HCT116 (cell line): Measurements from ENCODE around the gene MSL1. TPM values are rescaled to one million over a fixed set of nuclear protein-coding genes. Genes with fewer than 3 reads are reported as not detected.

Experiments
- ATAC-seq: fragments of 200-7000 bp; cut with Tn5 transposase; 2 replicates; pipeline ENCODE4 v1.9.1; 2020; ENCODE audit warnings: mild to moderate bottlenecking, moderate library complexity
- BruUV-seq: library from RNA; stranded (reverse); fragments of 400-500 nt; replicated peaks from 2 replicates; lab custom pipeline; 2021; lab: Mats Ljungman, UMichigan
- CTCF ChIA-PET: fragments of 300-600 bp; sonication (Branson Sonifier 250); formaldehyde crosslinking; loops from one replicate; lab custom pipeline; 2021; ENCODE audit warnings: antibody characterized with exemption; lab: Charles Lee
- POLR2A ChIA-PET: fragments of 300-600, 350-600 bp; sonication (Branson Sonifier 250); formaldehyde crosslinking; loops from one replicate; lab custom pipeline; 2021; ENCODE audit warnings: antibody characterized with exemption; lab: Charles Lee
- RAD21 ChIA-PET, 2 experiments: fragments of 300-600 bp; sonication (Branson Sonifier 250); formaldehyde crosslinking; loops; one replicate each; lab custom pipeline; 2023; ENCODE audit warnings: low total read pairs in 2 of 2; ENCODE audit not compliant: uncharacterized antibody in 2 of 2, unreplicated experiment in 2 of 2, low non-redundant PET in 1 of 2; lab: Charles Lee
- DNase-seq: peaks from one replicate; pipeline ENCODE4 v3.0.0-alpha.2; 2010; ENCODE audit warnings: low read depth, low spot score
- H2AFZ ChIP-seq: fragments of 200-600 bp; shearing (Covaris generic), sonication (generic); 2 replicates; pipeline ENCODE4 v1.6.1; 2017; ENCODE audit warnings: low read depth, mixed run types, mixed read lengths, antibody characterized with exemption, low read length; ENCODE audit not compliant: poor library complexity, severe bottlenecking
- H3K27ac ChIP-seq: 2 replicates; pipeline ENCODE4 v1.5.1; 2012; ENCODE audit warnings: low read depth, low read length
- H3K27me3 ChIP-seq: fragments of 200-600 bp; sonication (generic); 2 replicates; pipeline ENCODE4 v1.6.1; 2016; ENCODE audit warnings: mixed run types, low read length, mixed read lengths; ENCODE audit not compliant: insufficient read depth
- H3K36me3 ChIP-seq, 2 experiments: fragments of 200-500 bp in 1 of 2; fragments of 200-600 bp in 1 of 2; sonication (Bioruptor generic) in 1 of 2; sonication (generic) in 1 of 2; 2 replicates each; pipeline versions ENCODE4 v1.5.1 to v1.6.1; 2014 to 2016; ENCODE audit warnings: low read length in 2 of 2, inconsistent platforms in 1 of 2, mixed read lengths in 1 of 2, mixed run types in 1 of 2; ENCODE audit not compliant: insufficient read depth in 2 of 2, control insufficient read depth in 1 of 2
- H3K4me1 ChIP-seq, 2 experiments: fragments of 200-600 bp in 1 of 2; sonication (generic) in 1 of 2; 2 replicates each; pipeline versions ENCODE4 v1.5.1 to v1.6.1; 2012 to 2017; ENCODE audit warnings: low read length in 2 of 2, inconsistent platforms in 1 of 2, mild to moderate bottlenecking in 1 of 2, mixed read lengths in 1 of 2, mixed run types in 1 of 2, moderate library complexity in 1 of 2; ENCODE audit not compliant: insufficient read depth in 2 of 2, control insufficient read depth in 1 of 2
- H3K4me2 ChIP-seq: fragments of 200-600 bp; sonication (generic); 2 replicates; pipeline ENCODE4 v1.6.1; 2017; ENCODE audit warnings: mixed run types, low read length, mixed read lengths
- H3K4me3 ChIP-seq, 2 experiments: fragments of 200-600 bp in 1 of 2; sonication (generic) in 1 of 2; replicated peaks in 1 of 2; 2 replicates each; pipeline ENCODE4 v1.5.1; 2011 to 2016; ENCODE audit warnings: low read length in 2 of 2, control low read depth in 1 of 2, low read depth in 1 of 2, mild to moderate bottlenecking in 1 of 2, mixed read lengths in 1 of 2, mixed run types in 1 of 2
- H3K79me2 ChIP-seq: fragments of 200-600 bp; sonication (generic); 2 replicates; pipeline ENCODE4 v1.6.1; 2017; ENCODE audit warnings: mild to moderate bottlenecking, mixed run types, low read length, moderate library complexity, mixed read lengths; ENCODE audit not compliant: insufficient read depth
- H3K9ac ChIP-seq: fragments of 200-600 bp; sonication (generic); 2 replicates; pipeline ENCODE4 v1.6.1; 2016; ENCODE audit warnings: low read length, mixed read lengths
- H3K9me2 ChIP-seq: fragments of 200-600 bp; sonication (generic), shearing (Covaris generic); 2 replicates; pipeline ENCODE4 v1.6.1; 2017; ENCODE audit warnings: mixed run types, mild to moderate bottlenecking, moderate library complexity; ENCODE audit not compliant: insufficient read depth
- H3K9me3 ChIP-seq, 2 experiments: fragments of 200-500 bp in 1 of 2; fragments of 200-600 bp in 1 of 2; sonication (Bioruptor generic) in 1 of 2; sonication (generic) in 1 of 2; 2 replicates each; pipeline ENCODE4 v1.6.1; 2014 to 2017; ENCODE audit warnings: low read length in 2 of 2, mixed read lengths in 2 of 2, inconsistent platforms in 1 of 2, low read depth in 1 of 2, mild to moderate bottlenecking in 1 of 2, mixed run types in 1 of 2, moderate library complexity in 1 of 2; ENCODE audit not compliant: control insufficient read depth in 1 of 2, insufficient read depth in 1 of 2
- H4K20me1 ChIP-seq: fragments of 200-600 bp; sonication (generic), shearing (Covaris generic); 2 replicates; pipeline ENCODE4 v1.6.1; 2017; ENCODE audit warnings: mixed run types, mild to moderate bottlenecking, moderate library complexity; ENCODE audit not compliant: insufficient read depth
- POLR2AphosphoS5 ChIP-seq: IDR thresholded peaks from 2 replicates; pipeline ENCODE4 v1.6.1; 2011; ENCODE audit warnings: mild to moderate bottlenecking, low read depth, low read length, moderate library complexity
- SP1 ChIP-seq: IDR thresholded peaks from 2 replicates; pipeline ENCODE4 v1.6.1; 2012; ENCODE audit warnings: low read depth
- YY1 ChIP-seq: IDR thresholded peaks from 2 replicates; pipeline ENCODE4 v1.6.1; 2011; ENCODE audit warnings: low read length, low read depth, moderate library complexity, mild to moderate bottlenecking; ENCODE audit not compliant: insufficient replicate concordance; ENCODE audit errors: extremely low read depth
- intact Hi-C: fragments of 100-400 bp; cut with micrococcal nuclease; formaldehyde crosslinking; loops from 2 replicates; pipeline ENCODE4 v1.10.0; 2022
- total RNA-seq: library from RNA; stranded (reverse); gene quantifications from one replicate; pipeline ENCODE4 v1.2.1, GENCODE V29; 2021; ENCODE audit not compliant: unreplicated experiment

The MSL1 gene
- total RNA-seq, 1 experiment from 2014 or later: 67.2 TPM

DNA sequence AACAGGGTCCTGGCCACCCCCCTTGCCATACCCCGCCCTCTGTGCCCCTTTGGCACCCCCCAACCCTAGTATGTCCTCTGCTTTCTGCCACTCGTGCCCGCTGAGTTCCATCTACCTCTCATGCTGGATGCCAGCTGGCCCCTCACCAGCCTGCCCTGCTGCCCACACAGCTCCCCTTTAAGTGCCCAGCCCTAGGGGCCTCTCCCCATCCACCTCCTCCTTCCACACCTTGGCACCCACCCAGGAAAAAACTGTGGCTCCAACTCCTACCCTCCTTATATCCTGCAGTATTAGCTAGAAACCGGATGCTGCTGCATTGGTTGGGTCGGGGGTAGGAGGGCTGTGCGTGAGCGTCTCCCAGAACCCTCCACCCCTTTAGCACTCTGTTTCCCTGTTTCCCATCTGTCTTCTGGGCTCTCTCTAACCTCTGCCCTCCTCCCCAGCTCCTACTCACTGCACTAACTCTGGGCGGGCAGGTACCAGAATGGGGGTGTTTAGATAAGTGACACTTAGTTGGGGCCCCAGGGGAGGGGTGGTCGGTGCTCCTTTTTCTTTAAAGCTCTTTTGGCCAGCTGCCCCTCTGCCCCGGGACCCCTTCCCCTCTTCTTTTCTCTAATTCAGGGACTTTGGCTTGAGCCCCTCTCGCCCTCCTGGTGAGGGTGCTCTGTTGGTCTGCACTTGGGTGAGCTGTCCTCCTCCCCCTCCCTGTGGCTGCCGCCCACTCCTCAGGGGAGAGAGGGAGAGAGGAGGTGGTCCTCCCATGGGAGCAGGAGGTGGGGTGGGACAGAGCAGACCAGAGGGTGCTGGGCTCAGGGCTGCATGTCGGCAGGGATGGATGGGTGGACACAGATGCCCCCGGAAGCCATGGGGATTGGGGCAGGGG, 31.3 kb upstream of the MSL1 start:
- CTCF ChIA-PET: interaction anchor here (1.1 to 2.1 kb wide), 2 partner anchors 16 to 55 kb away, joined by 3 to 5 read pairs; no protein-coding TSS in a partner anchor
- no TSS peak for BruUV-seq
- Histone ChIP-seq H3K27me3 (no peaks in the 10 kb centered on the region), H3K79me2 (no peaks in the 10 kb centered on the region; the same call in 1 of the 2 replicates), H3K27ac (no peak overlapping the region), H3K9me3 (no peaks in the 10 kb centered on the region), H3K4me3 (no peak overlapping the region), H3K9ac (no peak overlapping the region)
- POLR2A ChIA-PET: interaction anchor here (1.6 to 2.5 kb wide), 2 partner anchors 10 to 23 kb away, joined by 4 to 7 read pairs; partner anchors contain the start of gene NR1D1
- DNase-seq: no peak
- RAD21 ChIA-PET: no interaction called here
- TF ChIP-seq YY1: no peak
- TF ChIP-seq, all 23 proteins: peak for 0
- peaks cover 36 to 42% of the 10 kb centered on the region in 2 experiments; a peak in 3 of 4 replicates for H3K36me3 ChIP-seq
- H3K9me2 ChIP-seq: no peaks in the 10 kb centered on the region
- H2AFZ ChIP-seq: no peak overlapping the region
- no peak for ATAC-seq
- peaks cover 0 to 9% of the 10 kb centered on the region in 2 experiments; a peak in 2 of 4 replicates for H3K4me1 ChIP-seq
- intact Hi-C loops: no loop called here
- H4K20me1 ChIP-seq: no peaks in the 10 kb centered on the region
- H3K4me2 ChIP-seq: no peak overlapping the region

DNA sequence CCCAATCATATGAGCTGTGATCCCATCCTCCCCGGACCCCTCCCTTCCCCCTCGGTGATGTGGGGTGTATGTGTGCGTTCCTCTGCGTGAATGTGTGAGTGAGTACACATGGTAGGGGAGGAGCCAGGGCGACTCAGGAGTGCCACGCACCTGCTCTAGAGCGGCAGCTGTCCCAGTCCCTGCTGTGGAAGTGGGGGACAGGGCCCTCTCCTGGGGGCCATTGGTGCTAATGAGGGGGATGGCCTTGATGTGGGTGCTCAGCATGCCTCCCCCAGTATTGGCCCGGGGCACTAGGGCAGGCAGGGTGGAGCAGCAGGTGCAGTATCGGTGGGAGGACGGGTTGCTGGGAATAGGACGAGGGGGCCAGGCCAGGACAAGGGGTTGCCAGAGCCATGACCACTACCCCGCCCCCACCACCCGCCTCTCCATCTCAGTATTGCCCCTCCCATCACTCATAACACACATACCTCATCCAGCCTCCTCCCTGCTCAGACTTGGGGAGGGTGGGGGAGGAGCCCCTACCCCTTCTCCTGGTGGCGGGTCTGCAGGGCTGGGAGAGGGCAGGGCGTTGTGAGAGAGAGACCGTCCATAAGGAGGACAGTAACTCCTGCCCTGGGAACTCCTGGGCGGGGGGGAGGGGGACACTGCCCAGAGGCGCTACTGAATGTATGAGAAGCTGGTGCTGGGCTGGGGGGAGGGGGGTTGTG, 29.9 kb upstream of the MSL1 start:
- H3K36me3 ChIP-seq: peaks cover 48 to 53% of the 10 kb centered on the region in 2 experiments
- intact Hi-C loops: no loop called here
- no peak overlapping the region for H3K27ac ChIP-seq
- DNase-seq: no peak
- no peak overlapping the region for H3K9ac ChIP-seq
- RAD21 ChIA-PET: interaction anchor here in 1 of 2 experiments (0.6 kb wide), 1 partner anchor 16 kb away, joined by 4 read pairs; no protein-coding TSS in a partner anchor
- H3K4me1 ChIP-seq: peaks cover 0 to 9% of the 10 kb centered on the region in 2 experiments; a peak in 2 of 4 replicates
- ATAC-seq: peak; percentile 55
- CTCF ChIA-PET: no interaction called here
- no peaks in the 10 kb centered on the region for H3K27me3 ChIP-seq
- no peaks in the 10 kb centered on the region for H4K20me1 ChIP-seq
- no TSS peak for BruUV-seq
- POLR2A ChIA-PET: interaction anchor here (0.6 kb wide), 3 partner anchors 9 to 493 kb away, joined by 3 to 5 read pairs (median 3); partner anchors contain the start of gene NR1D1
- H3K79me2 ChIP-seq: peaks cover 11% of the 10 kb centered on the region; the same call in 1 of the 2 replicates
- H3K9me3 ChIP-seq: no peaks in the 10 kb centered on the region
- no peaks in the 10 kb centered on the region for H3K9me2 ChIP-seq
- no peak overlapping the region for H2AFZ ChIP-seq
- TF ChIP-seq POLR2AphosphoS5 (peak; percentile 67; the same call in 1 of the 2 replicates), SP1 (no peak)
- H3K4me3 ChIP-seq: no peak overlapping the region
- H3K4me2 ChIP-seq: no peak overlapping the region
